HG03159 (cell line): ENCODE data around the gene MAD1L1.
A peak's percentile ranks its signal among the peaks of the same experiment; 100 is the strongest.
"Not testable (repeated sequence)": the region's sequence is repeated elsewhere in the genome, so short reads cannot be mapped to it uniquely, and the experiment has no call there.

ENCODE experiments used
- ATAC-seq: cut with Tn5 transposase; IDR thresholded peaks from one replicate; pipeline ENCODE4 v1.9.1; 2021; ENCODE audit warnings: mild to moderate bottlenecking, moderate library complexity; ENCODE audit not compliant: unreplicated experiment

Gene MAD1L1

GRCh38 chr7:2072798-2073197 is 159.9 kb downstream of the MAD1L1 start:
- no peak for ATAC-seq

- peak; percentile 78 for ATAC-seq
Observed at GRCh38 chr7:2072042-2072441, 160.7 kb downstream of the MAD1L1 start.

- no peak for ATAC-seq
Observed at GRCh38 chr7:2071133-2071832, 161.5 kb downstream of the MAD1L1 start.

- no peak for ATAC-seq
Observed at GRCh38 chr7:2070151-2070763, 162.5 kb downstream of the MAD1L1 start.

- ATAC-seq = no peak
Observed at GRCh38 chr7:2069472-2069860, 163.3 kb downstream of the MAD1L1 start.

- no peak for ATAC-seq
Observed at GRCh38 chr7:2068693-2069471, 163.9 kb downstream of the MAD1L1 start.

GRCh38 chr7:2066251-2066919 is 166.4 kb downstream of the MAD1L1 start:
- no peak for ATAC-seq

- ATAC-seq = no peak
Observed at GRCh38 chr7:2065528-2065927, 167.2 kb downstream of the MAD1L1 start.

- ATAC-seq = no peak
Observed at GRCh38 chr7:2063563-2064260, 169.0 kb downstream of the MAD1L1 start.

- no peak for ATAC-seq
Observed at GRCh38 chr7:2062648-2063047, 170.1 kb downstream of the MAD1L1 start.

GRCh38 chr7:2060701-2061100 is 172.0 kb downstream of the MAD1L1 start:
- no peak for ATAC-seq

GRCh38 chr7:2059964-2060700 is 172.6 kb downstream of the MAD1L1 start:
- no peak for ATAC-seq

- ATAC-seq = not testable (repeated sequence)
Observed at GRCh38 chr7:2058246-2058645, 174.5 kb downstream of the MAD1L1 start.

GRCh38 chr7:2055956-2056355 is 176.8 kb downstream of the MAD1L1 start:
- no peak for ATAC-seq

- no peak for ATAC-seq
Observed at GRCh38 chr7:2054927-2055326, 177.8 kb downstream of the MAD1L1 start.

GRCh38 chr7:2053395-2053794 is 179.3 kb downstream of the MAD1L1 start:
- ATAC-seq = no peak

GRCh38 chr7:2052657-2053048 is 180.1 kb downstream of the MAD1L1 start:
- no peak for ATAC-seq

- no peak for ATAC-seq
Observed at GRCh38 chr7:2051707-2052656, 180.8 kb downstream of the MAD1L1 start.

- ATAC-seq = no peak
Observed at GRCh38 chr7:2050511-2050866, 182.3 kb downstream of the MAD1L1 start.
